ENCODE measurements around the gene CDADC1. TPM values are rescaled to one million over a fixed set of nuclear protein-coding genes. Genes with fewer than 3 reads are reported as not detected.
A peak's percentile ranks its signal among the peaks of the same experiment; 100 is the strongest.

CDADC1 gene
- total and polyA plus RNA-seq, 2 experiments from 2014 or later, result 1.3 to 9.3 TPM

GRCh38 chr13:49336655-49337054 is 88.9 kb downstream of the CDADC1 start (continued):
- TF ChIP-seq ZNF462 (CRISPR knock-in tag; IDR thresholded peaks at IDR 0.05) (no peak), CREB1 (CRISPR knock-in tag; IDR thresholded peaks at IDR 0.05; ENCODE audit: low read depth) (no peak), EZH2 (IDR thresholded peaks at IDR 0.05; ENCODE audit: low read depth, unreplicated experiment) (no peak), ZNF331 (CRISPR knock-in tag; IDR thresholded peaks at IDR 0.05; ENCODE audit: low read depth) (no peak), CTCF (conservative IDR thresholded peaks at IDR 0.05; ENCODE audit: low read depth in 2 of 2) (no peak), JUNB (IDR thresholded peaks at IDR 0.05; ENCODE audit: unreplicated experiment) (no peak), ZNF114 (CRISPR knock-in tag; IDR thresholded peaks at IDR 0.05) (no peak)

GRCh38 chr13:49340161-49340560 is 92.4 kb downstream of the CDADC1 start:
- peak overlapping the region; percentile 72; the same call in 1 of the 2 replicates for H2AFZ ChIP-seq
- no peak overlapping the region for H3K27ac Mint-ChIP-seq
- TF ChIP-seq CREB1 (CRISPR knock-in tag; IDR thresholded peaks at IDR 0.05; ENCODE audit: low read depth) (no peak), EZH2phosphoT487 (IDR thresholded peaks at IDR 0.05; ENCODE audit: unreplicated experiment) (no peak)
- H3K9me3 Mint-ChIP-seq, result no peaks in the 10 kb centered on the region
- no peaks in the 10 kb centered on the region for H3K79me2 ChIP-seq (replicated peaks; ENCODE audit: insufficient read depth)
- no peaks in the 10 kb centered on the region for H4K20me1 ChIP-seq (replicated peaks; ENCODE audit: insufficient read depth)
- H3K4me3 ChIP-seq, result no peak overlapping the region
- no peak overlapping the region for H3K27ac ChIP-seq (ENCODE audit: low read depth)
- no peaks in the 10 kb centered on the region for H3K36me3 ChIP-seq (ENCODE audit: insufficient read depth)
- H3K4me2 ChIP-seq, result no peak overlapping the region
- no peaks in the 10 kb centered on the region for H3K27me3 Mint-ChIP-seq (ENCODE audit: insufficient read depth, low read depth, poor library complexity)
- ATAC-seq (no peak), DNase-seq (ENCODE audit: low spot score) (no peak)
- H3K4me3 Mint-ChIP-seq, result no peak overlapping the region
- H3K4me1 ChIP-seq (ENCODE audit: insufficient read depth), result no peaks in the 10 kb centered on the region
- H3K9me2 ChIP-seq (ENCODE audit: insufficient read depth), result no peaks in the 10 kb centered on the region
- no peaks in the 10 kb centered on the region for H3K36me3 Mint-ChIP-seq (ENCODE audit: low read depth)
- no peaks in the 10 kb centered on the region for H3K4me1 Mint-ChIP-seq
- no peaks in the 10 kb centered on the region for H3K27me3 ChIP-seq (ENCODE audit: insufficient read depth)
- no peaks in the 10 kb centered on the region for H3F3A ChIP-seq (replicated peaks; ENCODE audit: low read depth)
